ENCODE data around the gene FLOT2.
A peak's percentile ranks its signal among the peaks of the same experiment; 100 is the strongest.
"Not testable (repeated sequence)": the region's sequence is repeated elsewhere in the genome, so short reads cannot be mapped to it uniquely, and the experiment has no call there.

Gene FLOT2

DNA sequence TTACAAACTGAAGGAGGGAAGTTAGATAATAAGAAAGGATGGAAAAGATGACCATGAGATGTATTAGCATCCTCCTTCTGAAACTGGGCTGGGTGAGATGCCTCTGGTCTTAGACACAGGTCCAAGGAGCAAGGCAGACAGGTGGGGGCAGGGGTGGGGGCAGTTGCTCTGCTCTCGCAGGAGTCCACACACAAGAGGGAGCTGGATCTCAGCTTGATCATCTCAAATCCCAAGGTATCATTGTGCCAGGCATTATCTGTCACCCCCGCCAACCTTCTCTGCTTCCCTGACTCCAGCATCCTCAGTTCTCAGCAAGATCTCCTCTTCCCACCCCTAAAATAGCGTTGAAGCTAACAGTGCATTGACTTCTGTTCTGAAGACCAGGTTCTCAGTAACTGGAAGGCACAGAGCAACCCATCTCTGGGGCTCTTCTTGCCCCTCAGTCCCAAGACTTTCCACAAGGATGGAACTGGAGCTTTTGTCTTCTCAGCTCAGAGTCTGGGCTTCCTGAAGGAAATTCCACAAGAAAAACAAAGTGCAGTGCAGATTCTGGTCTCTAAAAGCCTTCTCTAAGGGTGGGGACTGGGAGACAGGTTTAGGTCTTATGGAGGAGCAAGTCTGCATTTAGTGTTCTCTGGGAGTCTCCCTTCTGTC lies 1.6 kb downstream of the FLOT2 start:
- H3K79me2 ChIP-seq (ENCODE audit: insufficient read depth, low read depth): no peaks in the 10 kb centered on the region; the same call in 1 of the 2 replicates
- TF ChIP-seq, protein P1, sequence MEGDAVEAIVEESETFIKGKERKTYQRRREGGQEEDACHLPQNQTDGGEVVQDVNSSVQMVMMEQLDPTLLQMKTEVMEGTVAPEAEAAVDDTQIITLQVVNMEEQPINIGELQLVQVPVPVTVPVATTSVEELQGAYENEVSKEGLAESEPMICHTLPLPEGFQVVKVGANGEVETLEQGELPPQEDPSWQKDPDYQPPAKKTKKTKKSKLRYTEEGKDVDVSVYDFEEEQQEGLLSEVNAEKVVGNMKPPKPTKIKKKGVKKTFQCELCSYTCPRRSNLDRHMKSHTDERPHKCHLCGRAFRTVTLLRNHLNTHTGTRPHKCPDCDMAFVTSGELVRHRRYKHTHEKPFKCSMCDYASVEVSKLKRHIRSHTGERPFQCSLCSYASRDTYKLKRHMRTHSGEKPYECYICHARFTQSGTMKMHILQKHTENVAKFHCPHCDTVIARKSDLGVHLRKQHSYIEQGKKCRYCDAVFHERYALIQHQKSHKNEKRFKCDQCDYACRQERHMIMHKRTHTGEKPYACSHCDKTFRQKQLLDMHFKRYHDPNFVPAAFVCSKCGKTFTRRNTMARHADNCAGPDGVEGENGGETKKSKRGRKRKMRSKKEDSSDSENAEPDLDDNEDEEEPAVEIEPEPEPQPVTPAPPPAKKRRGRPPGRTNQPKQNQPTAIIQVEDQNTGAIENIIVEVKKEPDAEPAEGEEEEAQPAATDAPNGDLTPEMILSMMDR (conservative IDR thresholded peaks at IDR 0.05; ENCODE audit: low read depth, low read length): no peak
- no peaks in the 10 kb centered on the region for H3K27me3 ChIP-seq (ENCODE audit: insufficient read depth, low read depth)
- no peak overlapping the region for H3K4me3 ChIP-seq (IDR thresholded peaks at IDR 0.05; ENCODE audit: insufficient read depth, low read depth, low read length)
- peaks cover 60% of the 10 kb centered on the region for H3K4me1 ChIP-seq (ENCODE audit: low read depth, poor library complexity, severe bottlenecking)
- peak overlapping the region; percentile 84 for H3K4me2 ChIP-seq
- no peak overlapping the region for H2AFZ ChIP-seq (ENCODE audit: low read depth)
- no peak overlapping the region for H3K27ac ChIP-seq
- H3K36me3 ChIP-seq (ENCODE audit: insufficient read depth): no peaks in the 10 kb centered on the region
- no peak overlapping the region for H3K9ac ChIP-seq
- no peaks in the 10 kb centered on the region for H4K20me1 ChIP-seq (ENCODE audit: insufficient read depth)

DNA sequence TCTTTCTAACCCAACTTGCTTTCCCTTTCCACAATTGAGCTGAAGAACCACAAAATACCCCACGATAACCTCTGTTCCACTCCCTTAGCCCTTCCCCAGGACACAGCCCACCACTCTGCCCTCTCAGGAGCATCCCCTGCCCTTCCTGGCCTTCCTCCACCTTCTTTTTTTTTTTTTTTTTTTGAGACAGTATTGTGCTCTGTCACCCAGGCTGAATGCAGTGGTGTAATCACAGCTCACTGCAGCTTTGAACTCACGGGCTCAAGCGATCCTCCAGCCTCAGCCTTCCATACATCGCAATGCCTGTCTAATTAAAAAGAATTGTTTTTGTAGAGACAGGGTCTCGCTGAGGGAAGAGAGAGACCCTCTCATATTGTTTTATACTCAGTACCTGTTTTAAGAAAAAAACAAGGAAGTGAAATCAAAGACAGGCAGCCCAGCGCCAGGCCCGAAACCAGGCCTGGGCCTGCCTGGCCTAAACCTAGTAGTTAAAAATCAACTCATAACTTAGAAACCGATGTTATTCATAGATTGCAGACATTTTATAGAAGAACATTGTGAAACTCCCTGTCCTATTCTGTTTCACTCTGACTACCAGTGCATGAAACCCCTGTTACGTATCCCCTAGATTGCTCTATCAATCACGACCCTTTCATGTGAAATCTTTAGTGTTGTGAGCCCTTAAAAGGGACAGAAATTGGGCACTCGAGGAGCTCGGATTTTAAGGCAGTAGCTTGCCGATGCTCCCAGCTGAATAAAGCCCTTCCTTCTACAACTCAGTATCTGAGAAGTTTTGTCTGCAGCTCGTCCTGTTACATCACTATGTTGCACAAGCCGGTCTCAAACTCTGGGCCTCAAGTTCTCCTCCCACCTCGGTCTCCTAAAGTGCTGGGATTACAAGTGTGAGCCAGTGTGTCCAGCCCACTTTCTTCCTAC lies 4.0 kb downstream of the FLOT2 start:
- not testable (repeated sequence) for H3K27ac ChIP-seq; H2AFZ ChIP-seq (ENCODE audit: low read depth); H4K20me1 ChIP-seq (ENCODE audit: insufficient read depth); H3K79me2 ChIP-seq (ENCODE audit: insufficient read depth, low read depth); H3K4me2 ChIP-seq; H3K36me3 ChIP-seq (ENCODE audit: insufficient read depth); H3K27me3 ChIP-seq (ENCODE audit: insufficient read depth, low read depth); H3K4me3 ChIP-seq (IDR thresholded peaks at IDR 0.05; ENCODE audit: insufficient read depth, low read depth, low read length); H3K9ac ChIP-seq
- peaks cover 55% of the 10 kb centered on the region for H3K4me1 ChIP-seq (ENCODE audit: low read depth, poor library complexity, severe bottlenecking)

GRCh38 chr17:28892024-28892423 lies 5.5 kb downstream of the FLOT2 start:
- TF ChIP-seq, protein P1 (conservative IDR thresholded peaks at IDR 0.05; ENCODE audit: low read depth, low read length): no peak

GRCh38 chr17:28891201-28891600 lies 6.3 kb downstream of the FLOT2 start:
- Histone ChIP-seq H3K4me3 (IDR thresholded peaks at IDR 0.05; ENCODE audit: insufficient read depth, low read depth, low read length) (no peak overlapping the region), H3K9ac (no peak overlapping the region), H3K27ac (no peak overlapping the region), H3K27me3 (ENCODE audit: insufficient read depth, low read depth) (no peaks in the 10 kb centered on the region), H3K4me2 (no peak overlapping the region), H3K4me1 (ENCODE audit: low read depth, poor library complexity, severe bottlenecking) (peaks cover 40% of the 10 kb centered on the region), H3K36me3 (ENCODE audit: insufficient read depth) (no peaks in the 10 kb centered on the region), H3K79me2 (ENCODE audit: insufficient read depth, low read depth) (no peaks in the 10 kb centered on the region), H2AFZ (ENCODE audit: low read depth) (no peak overlapping the region), H4K20me1 (ENCODE audit: insufficient read depth) (no peaks in the 10 kb centered on the region)
- TF ChIP-seq, protein P1 (conservative IDR thresholded peaks at IDR 0.05; ENCODE audit: low read depth, low read length): no peak

More at GRCh38 chr17:28892024-28892423, 5.5 kb downstream of the FLOT2 start:
- Histone ChIP-seq H2AFZ (ENCODE audit: low read depth) (no peak overlapping the region), H3K4me2 (peak overlapping the region; percentile 22; the same call in 1 of the 2 replicates), H3K36me3 (ENCODE audit: insufficient read depth) (no peaks in the 10 kb centered on the region), H3K27me3 (ENCODE audit: insufficient read depth, low read depth) (no peaks in the 10 kb centered on the region), H4K20me1 (ENCODE audit: insufficient read depth) (no peaks in the 10 kb centered on the region), H3K4me1 (ENCODE audit: low read depth, poor library complexity, severe bottlenecking) (peaks cover 46% of the 10 kb centered on the region), H3K79me2 (ENCODE audit: insufficient read depth, low read depth) (no peaks in the 10 kb centered on the region), H3K4me3 (IDR thresholded peaks at IDR 0.05; ENCODE audit: insufficient read depth, low read depth, low read length) (no peak overlapping the region), H3K27ac (no peak overlapping the region), H3K9ac (no peak overlapping the region)
